ENCODE data around the gene CELF4.

Gene CELF4

GRCh38 chr18:37280701-37281393, 284.8 kb downstream of the CELF4 start:
- no peak for DNase-seq (ENCODE audit: low spot score)

GRCh38 chr18:37277804-37278203, 287.8 kb downstream of the CELF4 start:
- no peak for DNase-seq (ENCODE audit: low spot score)

DNA sequence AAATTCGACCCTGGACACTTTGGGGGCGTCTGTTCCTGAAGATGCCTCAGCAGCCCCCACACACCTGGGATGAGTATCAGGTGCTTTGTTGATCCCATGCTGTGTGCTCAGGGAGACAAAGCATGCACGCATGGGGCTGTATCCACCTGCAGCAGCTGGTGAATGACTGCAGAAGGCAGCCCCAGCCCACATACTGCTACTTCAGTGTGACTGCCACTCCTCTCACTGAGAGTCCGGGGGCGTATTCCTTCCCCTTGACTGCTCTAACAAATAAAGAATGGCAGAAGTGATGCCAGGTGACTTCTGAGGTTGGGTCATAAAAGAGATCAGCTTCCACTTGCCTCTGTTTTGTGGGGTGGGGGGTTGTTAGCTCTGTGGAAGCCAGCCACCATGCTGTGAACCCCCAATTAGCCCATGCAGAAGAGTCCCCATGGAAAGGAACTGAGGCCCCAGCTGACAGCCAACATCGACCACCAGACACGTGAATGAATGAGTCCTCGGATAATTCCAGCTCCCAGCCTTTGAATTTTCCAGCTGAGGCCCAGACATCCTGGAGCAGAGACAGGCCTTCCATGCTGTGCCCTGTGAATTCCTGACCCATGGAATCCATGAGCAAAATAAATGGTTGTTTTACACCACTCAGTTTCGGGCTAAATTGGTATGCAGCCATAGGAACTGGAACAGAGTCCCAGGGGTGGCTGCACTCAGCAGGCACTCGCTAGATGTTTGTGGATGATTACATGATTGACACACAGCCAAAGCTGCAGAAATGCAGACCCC, 289.3 kb downstream of the CELF4 start:
- no peak for DNase-seq (ENCODE audit: low spot score)

DNA sequence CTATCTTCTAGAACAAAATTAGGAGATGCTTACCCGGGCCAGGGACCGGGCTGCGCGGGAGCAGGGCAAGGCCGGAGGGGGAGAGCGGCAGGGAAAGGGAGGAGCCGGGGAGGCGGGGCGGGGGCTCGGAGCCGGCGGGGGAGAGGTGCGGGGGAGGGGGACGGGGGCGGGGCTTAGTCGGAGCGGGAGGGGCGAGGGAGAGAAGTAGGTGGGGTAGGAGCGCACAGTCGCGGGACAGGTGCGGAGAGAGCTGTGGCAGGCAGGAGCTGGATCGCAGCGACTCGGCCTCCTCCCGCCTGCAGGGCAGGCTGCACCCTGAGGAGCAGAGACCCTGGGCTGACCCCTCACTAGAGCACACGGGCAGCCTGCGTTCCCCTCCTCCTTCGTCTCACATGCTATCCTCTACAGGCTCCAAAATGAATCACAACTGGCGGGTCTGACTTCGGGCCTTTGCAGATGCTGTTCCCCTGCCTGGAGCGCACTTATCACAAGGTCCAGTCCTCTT, 290.3 kb downstream of the CELF4 start:
- no peak for DNase-seq (ENCODE audit: low spot score)

GRCh38 chr18:37274309-37275236, 291.0 kb downstream of the CELF4 start:
- DNase-seq (ENCODE audit: low spot score), result no peak

DNA sequence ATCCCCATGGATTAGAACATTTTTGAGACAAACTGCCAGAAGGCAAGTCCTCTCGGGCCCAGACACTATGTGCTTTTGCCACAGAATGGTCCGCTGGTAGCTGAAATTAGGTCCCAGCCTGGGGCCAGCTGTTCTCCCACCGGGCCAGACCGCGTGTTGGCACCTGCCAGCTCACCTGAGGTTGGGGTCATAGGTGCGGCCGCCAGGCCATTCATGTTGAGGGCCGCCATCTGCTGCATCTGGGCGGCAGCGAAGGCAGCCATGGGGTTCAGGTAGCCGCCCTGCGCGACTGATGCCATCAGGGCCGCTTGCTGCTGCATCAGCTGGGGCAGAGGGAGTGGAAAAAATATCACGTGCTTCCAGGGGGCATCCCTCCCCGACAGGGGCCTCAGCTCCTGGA, 292.8 kb downstream of the CELF4 start:
- no peak for DNase-seq (ENCODE audit: low spot score)

DNA sequence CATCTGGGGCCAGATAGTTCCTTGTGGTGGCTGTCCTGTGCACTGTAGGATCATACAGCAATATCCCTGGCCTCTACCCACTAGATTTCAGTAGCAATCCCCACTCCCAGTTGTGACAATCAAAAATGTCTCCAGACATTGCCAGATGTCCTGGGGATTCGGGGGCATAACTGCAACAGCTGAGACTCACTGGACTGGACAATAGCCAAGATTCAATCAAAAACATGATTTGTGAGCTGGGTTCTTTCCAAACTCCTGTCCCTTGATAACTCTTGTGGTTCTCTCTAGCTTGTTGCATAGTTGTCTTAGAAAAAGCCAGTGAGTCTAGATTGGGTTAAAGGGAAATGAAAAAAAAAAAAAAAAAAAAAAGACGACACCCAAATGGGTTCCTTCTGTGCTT, 293.4 kb downstream of the CELF4 start:
- DNase-seq (ENCODE audit: low spot score), result no peak

GRCh38 chr18:37270666-37271052, 294.9 kb downstream of the CELF4 start:
- no peak for DNase-seq (ENCODE audit: low spot score)

- no peak for DNase-seq (ENCODE audit: low spot score)
Measured at GRCh38 chr18:37270038-37270665, 295.4 kb downstream of the CELF4 start.

GRCh38 chr18:37266290-37266689, 299.3 kb downstream of the CELF4 start:
- peak; percentile 65 for DNase-seq (ENCODE audit: low spot score)

- no peak for DNase-seq (ENCODE audit: low spot score)
Measured at GRCh38 chr18:37265382-37265781, 300.2 kb downstream of the CELF4 start.

DNA sequence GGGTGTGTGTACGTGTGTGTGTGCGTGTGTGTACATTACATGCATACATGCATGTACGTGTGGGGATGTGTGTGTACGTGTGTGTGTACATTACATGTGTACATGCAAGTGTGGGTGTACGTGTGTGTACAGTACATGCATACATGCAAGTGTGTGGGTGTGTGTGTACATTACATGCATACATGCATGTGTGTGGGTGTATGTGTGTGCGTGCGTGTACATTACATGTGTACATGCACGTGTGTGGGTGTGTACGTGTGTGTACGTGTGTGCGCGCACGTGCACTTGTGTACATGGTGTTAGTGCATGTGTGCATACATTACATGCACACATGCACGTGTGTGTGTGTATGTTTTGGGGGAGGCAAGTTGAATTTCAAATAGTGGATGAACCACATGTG, 300.6 kb downstream of the CELF4 start:
- no peak for DNase-seq (ENCODE audit: low spot score)

DNA sequence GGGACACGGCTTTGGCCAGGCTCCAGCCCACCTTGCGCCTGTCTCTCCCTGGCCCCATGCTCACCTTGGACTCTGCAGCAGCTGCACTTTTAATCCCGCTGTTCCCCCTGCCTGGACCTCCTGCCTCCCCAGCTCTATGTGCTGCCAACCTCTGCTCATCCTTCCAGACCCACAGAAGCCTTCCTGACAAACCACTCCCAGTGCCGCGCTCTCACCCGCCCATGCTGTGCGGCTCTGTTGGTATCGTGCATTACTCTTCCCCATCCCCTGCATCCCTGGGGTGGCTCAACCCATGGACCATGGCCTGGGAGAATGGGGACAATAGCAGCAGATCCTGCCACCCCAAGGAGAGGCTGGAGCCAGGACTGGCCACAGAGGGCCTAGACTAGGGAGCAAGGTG, 303.6 kb downstream of the CELF4 start:
- no peak for DNase-seq (ENCODE audit: low spot score)

- DNase-seq (ENCODE audit: low spot score), result peak; percentile 74
Measured at GRCh38 chr18:37261246-37261840, 304.3 kb downstream of the CELF4 start.

DNA sequence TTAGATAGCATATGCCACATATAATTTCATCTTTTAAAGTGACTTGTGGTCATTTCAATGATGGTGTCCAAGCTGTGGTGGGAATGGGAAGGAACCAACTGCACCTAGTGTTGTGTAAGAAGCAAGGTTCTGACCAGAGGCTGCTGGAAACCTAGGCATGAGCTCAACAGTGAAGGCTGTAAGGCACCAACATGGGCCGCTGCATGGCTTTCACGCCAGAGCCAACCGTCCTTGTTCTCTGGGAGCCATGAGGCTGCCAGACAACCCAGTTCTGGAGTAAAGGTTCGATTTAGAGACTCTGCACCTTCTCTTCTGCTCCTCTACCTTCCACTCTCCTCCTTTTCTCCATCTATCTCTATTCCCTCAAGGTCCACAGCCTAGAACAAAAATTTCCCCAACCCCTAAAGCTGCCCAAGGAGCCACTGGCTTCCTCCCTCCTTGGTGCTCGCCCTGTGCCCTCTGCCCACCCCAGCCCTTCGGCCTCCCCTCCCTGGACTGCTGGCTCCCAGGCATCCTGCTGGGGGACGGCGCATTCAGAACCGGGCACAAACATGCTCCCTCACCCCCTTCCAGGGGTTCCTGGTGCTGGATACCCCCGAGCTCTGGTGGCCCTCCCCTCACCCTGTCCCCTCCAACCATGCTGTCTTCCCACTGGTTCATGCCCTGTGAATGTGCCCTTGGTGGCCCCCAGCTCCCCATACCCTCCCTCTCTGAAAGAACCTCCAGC, 305.1 kb downstream of the CELF4 start:
- DNase-seq (ENCODE audit: low spot score), result no peak

GRCh38 chr18:37259711-37260110, 305.9 kb downstream of the CELF4 start:
- DNase-seq (ENCODE audit: low spot score), result no peak

GRCh38 chr18:37258819-37259218, 306.8 kb downstream of the CELF4 start:
- no peak for DNase-seq (ENCODE audit: low spot score)

- no peak for DNase-seq (ENCODE audit: low spot score)
Measured at GRCh38 chr18:37258131-37258530, 307.5 kb downstream of the CELF4 start.

DNA sequence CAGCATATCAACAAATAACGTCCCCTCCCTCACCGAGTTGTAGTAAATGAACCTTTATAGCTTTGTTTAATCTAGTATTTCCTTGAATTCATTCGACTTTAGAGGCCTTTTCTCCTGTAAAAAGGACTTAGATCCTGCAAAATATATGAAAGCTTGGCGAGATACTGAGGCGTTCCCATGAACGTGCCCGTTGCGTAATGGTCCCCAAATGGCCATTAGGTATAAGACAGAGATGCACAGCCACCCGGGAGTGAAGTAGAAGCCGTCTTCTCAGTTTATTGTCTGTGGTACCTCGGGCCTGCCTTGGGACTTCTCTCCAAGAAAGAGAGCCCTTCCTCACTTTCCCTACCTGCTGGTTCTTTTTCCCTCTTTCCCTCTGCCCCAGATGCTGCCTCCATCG, 310.6 kb downstream of the CELF4 start:
- no peak for DNase-seq (ENCODE audit: low spot score)

DNA sequence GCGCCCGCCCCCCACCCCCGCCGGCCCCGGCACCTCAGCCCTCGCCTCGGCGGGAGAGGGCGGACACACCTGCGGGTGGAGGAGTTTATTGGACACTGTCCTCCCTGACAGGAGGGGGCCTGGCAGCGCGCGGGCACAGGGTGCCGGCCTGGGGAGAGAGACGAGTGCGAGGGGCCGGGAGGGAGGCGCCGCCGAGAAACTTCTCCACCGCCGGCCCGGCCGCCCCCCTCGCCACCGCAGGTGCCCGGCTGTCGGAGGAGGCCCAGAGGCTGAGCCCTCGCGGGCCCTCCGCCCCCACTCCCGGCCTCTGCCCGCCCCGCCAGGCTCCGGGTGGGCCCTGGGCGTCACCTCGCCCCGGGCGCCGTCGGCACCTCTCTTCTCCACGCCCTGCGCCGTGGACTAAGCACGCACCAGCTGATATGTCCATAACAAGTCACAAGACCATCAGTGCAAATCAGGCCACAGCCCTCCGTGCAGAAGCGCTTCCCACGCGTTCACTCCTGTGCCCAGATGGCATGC, 311.3 kb downstream of the CELF4 start:
- no peak for DNase-seq (ENCODE audit: low spot score)
